Stomach (tissue), 19 donors: ENCODE data around the gene CARD6. TPM values are rescaled to one million over a fixed set of nuclear protein-coding genes. Genes with fewer than 3 reads are reported as not detected.
"Not testable (repeated sequence)": the region's sequence is repeated elsewhere in the genome, so short reads cannot be mapped to it uniquely, and the experiment has no call there.

ENCODE experiments used
- DNase-seq, 2 donors: peaks; one replicate each; pipeline versions ENCODE4 v3.0.0 to v3.0.0-alpha.2; 2013 to 2019
- H3K27ac ChIP-seq, 5 donors: fragments of 200-600 bp in 4 of 5; sonication (generic) in 4 of 5; one replicate each; pipeline ENCODE4 v1.5.1; 2013 to 2019; ENCODE audit warnings: mild to moderate bottlenecking in 1 of 5, moderate library complexity in 1 of 5
- H3K27me3 ChIP-seq, 3 donors: fragments of 200-600 bp; sonication (generic); one replicate each; pipeline ENCODE4 v1.5.1; 2017 to 2019; ENCODE audit warnings: mixed run types in 1 of 3
- H3K36me3 ChIP-seq, 4 donors: fragments of 200-600 bp; sonication (generic); 1 replicate in 3 of 4; 2 replicates in 1 of 4; pipeline ENCODE4 v1.5.1; 2016 to 2019
- H3K4me1 ChIP-seq, 4 donors: fragments of 200-600 bp; sonication (generic); one replicate each; pipeline ENCODE4 v1.5.1; 2016 to 2019
- H3K4me3 ChIP-seq, 4 donors: fragments of 200-600 bp; sonication (generic) in 3 of 4; one replicate each; pipeline ENCODE4 v1.5.1; 2016 to 2019; ENCODE audit warnings: mild to moderate bottlenecking in 1 of 4
- H3K9me3 ChIP-seq, 4 donors: fragments of 200-600 bp; sonication (generic); one replicate each; pipeline ENCODE4 v1.5.1; 2016 to 2019
- EP300 ChIP-seq: sonication (generic); formaldehyde crosslinking; IDR thresholded peaks from one replicate; pipeline ENCODE4 v1.6.1; 2017; ENCODE audit warnings: antibody characterized with exemption
- POLR2A ChIP-seq, 4 donors: fragments of 450-650 bp; IDR thresholded peaks; one replicate each; pipeline ENCODE4 v1.6.1; 2016; ENCODE audit warnings: antibody characterized with exemption in 4 of 4, control low read depth in 2 of 4, mild to moderate bottlenecking in 1 of 4, moderate library complexity in 1 of 4
- POLR2AphosphoS5 ChIP-seq, 3 donors: sonication (generic); formaldehyde crosslinking; IDR thresholded peaks; one replicate each; pipeline ENCODE4 v1.6.1; 2016; ENCODE audit warnings: antibody characterized with exemption in 3 of 3
- WGBS, 5 donors: extraction: QIAGEN DNeasy Blood & Tissue Kit in 3 of 5; methylation state at CpG; one replicate each; pipeline versions ENCODE4 v1.1.5 to v1.1.7; 2013 to 2018; 5-methylcytosine and 5-hydroxymethylcytosine counted together
- intact Hi-C: fragments of 100-400 bp; cut with DNase I; formaldehyde crosslinking; loops from one replicate; pipeline ENCODE4 v1.15.1; 2023; ENCODE audit warnings: low total_unique reads
- long read RNA-seq, 10 donors: transcript quantifications; one replicate each; lab custom pipeline, GENCODE V29; 2026
- polyA plus RNA-seq, 3 donors: library from polyadenylated mRNA; stranded (reverse); fragments of 200-250 nt; gene quantifications; one replicate each; pipeline ENCODE4 v1.2.3, GENCODE V29; 2013
- total RNA-seq, 5 donors: library from RNA; depleted of rRNA; stranded (reverse); fragments of >200 nt; gene quantifications; one replicate each; pipeline versions ENCODE4 v1.1.0 to v1.2.3, GENCODE V29; 2014 to 2016
- TF ChIP-seq, protein P1 (sequence below), 7 experiments: fragments of 450-650 bp in 4 of 7; fragments of 200-600 bp in 3 of 7; sonication (generic) in 3 of 7; IDR thresholded peaks; one replicate each; pipeline ENCODE4 v1.5.1; 2016 to 2019; ENCODE audit warnings: antibody characterized with exemption in 7 of 7, control low read depth in 2 of 7, mild to moderate bottlenecking in 1 of 7
- donor health status: healthy with polysubstance abuse.
- donor health status: Bipolar disorder and iron deficiency.
- donor health status: healthy.

CARD6 gene
- total RNA-seq, result 10 to 100 TPM in 3 of 5 donors, 1 to 10 TPM in 2; 2.0 to 30.8 (median 16.9) TPM
- 10 to 100 TPM in 2 of 3 donors, 1 to 10 TPM in 1; 4.0 to 10.9 (median 10.5) TPM for polyA plus RNA-seq
- long read RNA-seq, donor 1, full-length matches to known transcripts, result 1 of 1 reads
- long read RNA-seq, donor 1, partial matches to known transcripts, result 0 of 1 reads
- long read RNA-seq, donor 1, other reads (novel, unspliced or antisense), result 0 of 1 reads
- long read RNA-seq, donor 2, full-length matches to known transcripts, result 2 of 2 reads
- long read RNA-seq, donor 2, partial matches to known transcripts, result 0 of 2 reads
- long read RNA-seq, donor 2, other reads (novel, unspliced or antisense), result 0 of 2 reads
- long read RNA-seq, donor 3, result 0 reads
- long read RNA-seq, donor 4, result 0 reads
- long read RNA-seq, donor 5, result 0 reads
- long read RNA-seq, donor 6, full-length matches to known transcripts, result 5 of 219 reads
- long read RNA-seq, donor 6, partial matches to known transcripts, result 214 of 219 reads
- long read RNA-seq, donor 6, other reads (novel, unspliced or antisense), result 0 of 219 reads
- long read RNA-seq, donor 7, full-length matches to known transcripts, result 1 of 1 reads
- long read RNA-seq, donor 7, partial matches to known transcripts, result 0 of 1 reads
- long read RNA-seq, donor 7, other reads (novel, unspliced or antisense), result 0 of 1 reads
- long read RNA-seq, donor 8, partial matches to known transcripts, result 8 of 8 reads
- long read RNA-seq, donor 8, other reads (novel, unspliced or antisense), result 0 of 8 reads
- long read RNA-seq, donor 9, full-length matches to known transcripts, result 1 of 1 reads
- long read RNA-seq, donor 9, partial matches to known transcripts, result 0 of 1 reads
- long read RNA-seq, donor 9, other reads (novel, unspliced or antisense), result 0 of 1 reads
- long read RNA-seq, donor 10, result 0 reads

DNA sequence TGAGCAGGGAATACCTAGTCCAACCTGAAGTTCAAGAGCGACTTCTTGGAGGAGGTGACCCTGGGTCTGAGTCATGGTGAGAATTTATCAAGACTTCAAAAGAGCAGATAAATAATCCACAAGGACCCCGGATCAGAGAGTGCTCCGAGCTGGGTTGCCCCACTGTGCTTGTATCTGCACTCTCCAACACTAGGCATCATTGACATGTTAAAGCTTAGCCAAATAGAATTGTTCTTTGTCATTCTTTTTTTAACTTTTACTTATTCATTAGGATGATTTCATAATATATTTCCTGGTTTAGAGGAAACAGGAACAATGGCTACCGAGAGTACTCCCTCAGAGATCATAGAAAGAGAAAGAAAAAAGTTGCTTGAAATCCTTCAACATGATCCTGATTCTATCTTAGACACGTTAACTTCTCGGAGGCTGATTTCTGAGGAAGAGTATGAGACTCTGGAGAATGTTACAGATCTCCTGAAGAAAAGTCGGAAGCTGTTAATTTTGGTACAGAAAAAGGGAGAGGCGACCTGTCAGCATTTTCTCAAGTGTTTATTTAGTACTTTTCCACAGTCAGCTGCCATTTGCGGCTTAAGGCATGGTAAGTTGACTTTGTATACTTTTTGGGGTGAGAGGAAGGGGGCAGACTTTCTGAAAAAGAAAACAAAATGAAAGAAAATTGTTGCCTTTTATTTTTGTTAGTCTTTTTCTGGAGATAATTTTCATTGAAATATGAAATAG, at the start of gene CARD6:
Gene CARD6, plus strand, starts transcription at position 300 of the 738 bp plus-strand sequence. Its CDS starts 16 bp downstream, at position 316.
- H3K27ac ChIP-seq, result peak within 1 kb of the TSS; percentile 70 to 88 (median 84)
- peaks cover 0 to 42% (median 15%) of the 10 kb centered on the region in 4 donors for H3K4me1 ChIP-seq
- no peaks in the 10 kb centered on the region for H3K27me3 ChIP-seq
- DNase-seq, result peak in 1 of 2 donors; percentile 62
- intact Hi-C loops, result no loop called here
- H3K4me3 ChIP-seq, result peak within 1 kb of the TSS; percentile 35 to 47 (median 41)
- peaks cover 0 to 7% (median 1%) of the 10 kb centered on the region in 4 donors for H3K36me3 ChIP-seq
- TF ChIP-seq POLR2AphosphoS5 (IDR thresholded peaks at IDR 0.05) (peak in 1 of 3 donors; percentile 11), POLR2A (IDR thresholded peaks at IDR 0.05) (no peak), EP300 (no peak)
- TF ChIP-seq, protein P1, sequence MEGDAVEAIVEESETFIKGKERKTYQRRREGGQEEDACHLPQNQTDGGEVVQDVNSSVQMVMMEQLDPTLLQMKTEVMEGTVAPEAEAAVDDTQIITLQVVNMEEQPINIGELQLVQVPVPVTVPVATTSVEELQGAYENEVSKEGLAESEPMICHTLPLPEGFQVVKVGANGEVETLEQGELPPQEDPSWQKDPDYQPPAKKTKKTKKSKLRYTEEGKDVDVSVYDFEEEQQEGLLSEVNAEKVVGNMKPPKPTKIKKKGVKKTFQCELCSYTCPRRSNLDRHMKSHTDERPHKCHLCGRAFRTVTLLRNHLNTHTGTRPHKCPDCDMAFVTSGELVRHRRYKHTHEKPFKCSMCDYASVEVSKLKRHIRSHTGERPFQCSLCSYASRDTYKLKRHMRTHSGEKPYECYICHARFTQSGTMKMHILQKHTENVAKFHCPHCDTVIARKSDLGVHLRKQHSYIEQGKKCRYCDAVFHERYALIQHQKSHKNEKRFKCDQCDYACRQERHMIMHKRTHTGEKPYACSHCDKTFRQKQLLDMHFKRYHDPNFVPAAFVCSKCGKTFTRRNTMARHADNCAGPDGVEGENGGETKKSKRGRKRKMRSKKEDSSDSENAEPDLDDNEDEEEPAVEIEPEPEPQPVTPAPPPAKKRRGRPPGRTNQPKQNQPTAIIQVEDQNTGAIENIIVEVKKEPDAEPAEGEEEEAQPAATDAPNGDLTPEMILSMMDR (IDR thresholded peaks at IDR 0.05), result no peak
- 8 to 14% (median 11%) methylated on average over 9 of the region's 9 CpGs for WGBS, 5 donors
- H3K9me3 ChIP-seq, result no peaks in the 10 kb centered on the region

DNA sequence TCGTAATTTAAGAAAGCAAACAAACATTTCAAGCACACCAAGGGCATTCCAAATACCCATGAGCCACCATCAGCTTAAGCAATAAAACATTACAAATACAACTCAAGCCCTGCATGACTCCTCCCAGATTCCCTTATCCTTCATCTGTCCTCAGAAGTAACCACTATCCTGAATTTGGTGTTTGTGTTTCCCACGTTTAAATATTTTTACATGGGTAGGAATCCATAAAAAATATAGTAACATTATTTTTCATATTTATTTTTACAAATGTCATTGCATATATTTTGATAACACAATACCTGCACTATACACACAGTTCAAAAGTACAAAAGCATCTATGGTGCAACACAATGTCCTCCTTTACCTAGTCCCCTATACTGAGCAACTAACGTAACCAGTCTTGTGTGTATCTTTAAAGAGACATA, 49.4 kb upstream of the CARD6 start:
- 27 to 42% (median 30%) methylated on average over 3 of the region's 3 CpGs for WGBS, 5 donors
- TF ChIP-seq POLR2AphosphoS5 (IDR thresholded peaks at IDR 0.05) (no peak), EP300 (no peak), POLR2A (IDR thresholded peaks at IDR 0.05) (no peak)
- TF ChIP-seq, protein P1 (IDR thresholded peaks at IDR 0.05), result no peak

GRCh38 chr5:40792691-40793090, 48.5 kb upstream of the CARD6 start:
- 90 to 93% (median 91%) methylated on average over 10 of the region's 10 CpGs for WGBS, 5 donors
- DNase-seq, intact Hi-C loops, H3K9me3 ChIP-seq, H3K27me3 ChIP-seq, H3K4me3 ChIP-seq: not testable (repeated sequence)
- Histone ChIP-seq H3K36me3 (peaks cover 0 to 12% (median 6%) of the 10 kb centered on the region in 4 donors), H3K27ac (peak overlapping the region in 1 of 5 donors; percentile 15), H3K4me1 (peaks cover 16 to 88% (median 54%) of the 10 kb centered on the region in 4 donors)

More for the DNA sequence above, 49.4 kb upstream of the CARD6 start:
- Histone ChIP-seq H3K4me1 (peaks cover 16 to 93% (median 53%) of the 10 kb centered on the region in 4 donors), H3K9me3 (no peaks in the 10 kb centered on the region), H3K4me3 (no peak overlapping the region), H3K36me3 (peaks cover 0 to 13% (median 6%) of the 10 kb centered on the region in 4 donors), H3K27ac (peak overlapping the region in 2 of 5 donors; percentile 15 to 47), H3K27me3 (no peaks in the 10 kb centered on the region)
- intact Hi-C loops, result no loop called here
- DNase-seq, result no peak

DNA sequence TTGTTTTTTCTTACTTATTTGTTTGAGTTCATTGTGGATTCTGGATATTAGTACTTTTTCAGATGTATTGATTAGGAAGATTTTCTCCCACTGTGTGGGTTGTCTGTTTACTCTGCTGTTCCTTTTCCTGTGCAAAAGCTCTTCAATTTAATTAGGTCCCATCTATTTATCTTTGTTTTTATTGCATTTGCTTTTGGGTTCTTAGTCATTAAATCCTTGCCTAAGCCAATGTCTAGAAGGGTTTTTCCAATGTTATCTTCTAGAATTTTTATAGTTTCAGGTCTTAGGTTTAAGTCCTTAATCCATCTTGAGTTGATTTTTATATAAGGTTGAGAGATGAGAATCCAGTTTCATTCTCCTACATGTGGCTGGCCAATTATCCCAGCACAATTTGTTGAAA, 46.8 kb upstream of the CARD6 start:
- H3K4me3 ChIP-seq, H3K36me3 ChIP-seq, H3K27ac ChIP-seq, H3K27me3 ChIP-seq, intact Hi-C loops, H3K9me3 ChIP-seq, DNase-seq: not testable (repeated sequence)
- H3K4me1 ChIP-seq, result peaks cover 24 to 84% (median 52%) of the 10 kb centered on the region in 4 donors

- H3K9me3 ChIP-seq, intact Hi-C loops, H3K27me3 ChIP-seq, H3K36me3 ChIP-seq, H3K4me3 ChIP-seq, DNase-seq: not testable (repeated sequence)
- WGBS, 5 donors, result 77 to 92% (median 86%) methylated on average over 3 of the region's 3 CpGs
- Histone ChIP-seq H3K4me1 (peaks cover 24 to 84% (median 52%) of the 10 kb centered on the region in 4 donors), H3K27ac (peak overlapping the region in 1 of 5 donors; percentile 99)
Measured at GRCh38 chr5:40794877-40795276, 46.3 kb upstream of the CARD6 start.
